Panc1 (cell line): ENCODE data around the gene MYL3. TPM values are rescaled to one million over a fixed set of nuclear protein-coding genes. Genes with fewer than 3 reads are reported as not detected.

Experiments
- ATAC-seq: fragments of 200-7000 bp; cut with Tn5 transposase; 2 replicates; pipeline ENCODE4 v1.9.1; 2020; ENCODE audit warnings: mild to moderate bottlenecking, moderate library complexity
- BruUV-seq: library from RNA; stranded (reverse); fragments of 400-500 nt; replicated peaks from 2 replicates; lab custom pipeline; 2021; lab: Mats Ljungman, UMichigan
- CTCF ChIA-PET: fragments of 300-600 bp; sonication (Branson Sonifier 250); formaldehyde crosslinking; loops from one replicate; lab custom pipeline; 2022; ENCODE audit warnings: antibody characterized with exemption; lab: Charles Lee
- POLR2A ChIA-PET: fragments of 300-600 bp; sonication (Branson Sonifier 250); formaldehyde crosslinking; loops from one replicate; lab custom pipeline; 2022; ENCODE audit warnings: antibody characterized with exemption; lab: Charles Lee
- DNase-seq: peaks from one replicate; pipeline ENCODE4 v3.0.0-alpha.2; 2010; ENCODE audit warnings: low read depth, low spot score
- H3K27ac ChIP-seq: 2 replicates; pipeline ENCODE4 v1.5.1; 2011; ENCODE audit warnings: mild to moderate bottlenecking, low read length, inconsistent platforms
- H3K27me3 ChIP-seq: fragments of 200-500 bp; sonication (Bioruptor generic); 2 replicates; pipeline ENCODE4 v1.6.0; 2014; ENCODE audit warnings: low read length, inconsistent platforms; ENCODE audit not compliant: control insufficient read depth, insufficient read depth
- H3K36me3 ChIP-seq: fragments of 200-500 bp; sonication (Bioruptor generic); 2 replicates; pipeline ENCODE4 v1.5.1; 2014; ENCODE audit warnings: inconsistent platforms, mild to moderate bottlenecking, low read length, moderate library complexity; ENCODE audit not compliant: control insufficient read depth, insufficient read depth
- H3K4me1 ChIP-seq: 2 replicates; pipeline ENCODE4 v1.5.1; 2011; ENCODE audit warnings: inconsistent platforms, mild to moderate bottlenecking, low read length, moderate library complexity; ENCODE audit not compliant: control insufficient read depth, insufficient read depth
- H3K4me3 ChIP-seq, 2 experiments: 2 replicates each; pipeline ENCODE4 v1.5.1; 2011 to 2012; ENCODE audit warnings: low read depth in 2 of 2, low read length in 2 of 2, mild to moderate bottlenecking in 2 of 2, inconsistent platforms in 1 of 2, moderate library complexity in 1 of 2
- H3K9me3 ChIP-seq: fragments of 200-500 bp; sonication (Bioruptor generic); 2 replicates; pipeline ENCODE4 v1.5.1; 2014; ENCODE audit warnings: low read depth, mild to moderate bottlenecking, inconsistent platforms, low read length, moderate library complexity; ENCODE audit not compliant: control insufficient read depth, insufficient read depth
- CTCF ChIP-seq: fragments of 450-650 bp; IDR thresholded peaks from 2 replicates; pipeline ENCODE4 v1.5.1; 2017; ENCODE audit warnings: mild to moderate bottlenecking
- POLR2AphosphoS5 ChIP-seq: IDR thresholded peaks from 2 replicates; pipeline ENCODE4 v1.6.1; 2012; ENCODE audit warnings: mild to moderate bottlenecking, low read depth, low read length, moderate library complexity
- REST ChIP-seq, 2 experiments: IDR thresholded peaks; 2 replicates each; pipeline ENCODE4 v1.6.1; 2011 to 2012; ENCODE audit warnings: low read depth in 2 of 2, control low read depth in 1 of 2, low read length in 1 of 2, mild to moderate bottlenecking in 1 of 2, moderate library complexity in 1 of 2; ENCODE audit not compliant: insufficient read depth in 1 of 2
- SIN3A ChIP-seq: IDR thresholded peaks from 2 replicates; pipeline ENCODE4 v1.6.1; 2012; ENCODE audit warnings: low read depth, mild to moderate bottlenecking, low read length, moderate library complexity, borderline replicate concordance; ENCODE audit not compliant: insufficient read depth
- TCF7L2 ChIP-seq: IDR thresholded peaks from 2 replicates; pipeline ENCODE4 v1.6.1; 2011; ENCODE audit warnings: mild to moderate bottlenecking, low read depth, low read length, inconsistent platforms
- in situ Hi-C: cut with HindIII; loops from 2 replicates; pipeline ENCODE4 v1.10.0; 2016; ENCODE audit warnings: low sequenced_read_pairs, low pct_unique_long_range_greater_than_20kb
- intact Hi-C: fragments of 100-400 bp; cut with micrococcal nuclease; formaldehyde crosslinking; loops from one replicate; pipeline ENCODE4 v1.10.0; 2022; ENCODE audit not compliant: unreplicated experiment
- total RNA-seq: library from RNA; stranded (reverse); gene quantifications from one replicate; pipeline ENCODE4 v1.2.1, GENCODE V29; 2021; ENCODE audit not compliant: unreplicated experiment

The MYL3 gene
- total RNA-seq, 1 experiment from 2014 or later, result not detected

GRCh38 chr3:46865546-46865945 lies 2.3 kb upstream of the MYL3 start:
- no peaks in the 10 kb centered on the region for H3K36me3 ChIP-seq
- TF ChIP-seq SIN3A, result no peak
- TF ChIP-seq CTCF, result no peak
- TF ChIP-seq POLR2AphosphoS5, result no peak
- no peak for TF ChIP-seq REST (IDR thresholded peaks at IDR 0.05; ENCODE audit: insufficient read depth in 1 of 2, low read depth in 2 of 2, low read length in 1 of 2)
- no peak for TF ChIP-seq TCF7L2
- DNase-seq, result no peak
- no peaks in the 10 kb centered on the region for H3K4me1 ChIP-seq
- no peaks in the 10 kb centered on the region for H3K27me3 ChIP-seq
- no peak overlapping the region for H3K27ac ChIP-seq
- no peaks in the 10 kb centered on the region for H3K9me3 ChIP-seq
- intact Hi-C loops (loop anchor here (5.0 kb wide), 1 partner anchor 42 kb away; no protein-coding TSS in a partner anchor), in situ Hi-C loops (no loop called here)
- CTCF ChIA-PET, result interaction anchor here (0.8 kb wide), 1 partner anchor 16 kb away, joined by 6 read pairs; no protein-coding TSS in a partner anchor
- H3K4me3 ChIP-seq, result no peak overlapping the region
- POLR2A ChIA-PET, result no interaction called here
- no peak for ATAC-seq
- BruUV-seq, result no TSS peak

GRCh38 chr3:46865031-46865507 lies 1.8 kb upstream of the MYL3 start:
- DNase-seq, result no peak
- H3K9me3 ChIP-seq, result no peaks in the 10 kb centered on the region
- H3K27me3 ChIP-seq, result no peaks in the 10 kb centered on the region
- intact Hi-C loops (loop anchor here (5.0 kb wide), 1 partner anchor 42 kb away; no protein-coding TSS in a partner anchor), in situ Hi-C loops (no loop called here)
- CTCF ChIA-PET, result interaction anchor here (0.8 kb wide), 1 partner anchor 15 kb away, joined by 6 read pairs; no protein-coding TSS in a partner anchor
- H3K4me3 ChIP-seq, result no peak overlapping the region
- no peaks in the 10 kb centered on the region for H3K4me1 ChIP-seq
- no TSS peak for BruUV-seq
- TF ChIP-seq POLR2AphosphoS5, result no peak
- TF ChIP-seq REST (IDR thresholded peaks at IDR 0.05; ENCODE audit: insufficient read depth in 1 of 2, low read depth in 2 of 2, low read length in 1 of 2), result no peak
- no peak for TF ChIP-seq TCF7L2
- no peak for TF ChIP-seq CTCF
- no peak for TF ChIP-seq SIN3A
- POLR2A ChIA-PET, result no interaction called here
- H3K36me3 ChIP-seq, result no peaks in the 10 kb centered on the region
- no peak overlapping the region for H3K27ac ChIP-seq
- ATAC-seq, result no peak
